Stimulated activated CD8-positive, alpha-beta memory T cell treated with anti-CD3 and anti-CD28 coated beads, Interleukin-7, amount 100 ng/mL, for 48 hours (primary cell): ENCODE data around the gene APPL2.

Experiments used
- DNase-seq, 2 donors: peaks; one replicate each; pipeline ENCODE4 v3.0.0-alpha.2; 2020; ENCODE audit warnings: low read depth in 1 of 2; ENCODE audit errors: extremely low read depth in 1 of 2

APPL2 gene

GRCh38 chr12:105235732-105236476 is at the start of gene APPL2:
APPL2 (minus strand) TSS chr12:105236174; CDS start chr12:105236012, 162 bp downstream.
- DNase-seq = peak; percentile 70 to 72

- DNase-seq = no peak
These were observed 49.4 kb upstream of the APPL2 start for GRCh38 chr12:105285378-105285777.

GRCh38 chr12:105281694-105282049 is 45.7 kb upstream of the APPL2 start:
- DNase-seq = no peak

GRCh38 chr12:105280966-105281693 is 45.2 kb upstream of the APPL2 start:
- DNase-seq = no peak

- DNase-seq = peak in 1 of 2 donors; percentile 16
These were observed 43.6 kb upstream of the APPL2 start for GRCh38 chr12:105279460-105280056.

- DNase-seq = no peak
These were observed 42.2 kb upstream of the APPL2 start for GRCh38 chr12:105278043-105278697.

- DNase-seq = no peak
These were observed 40.2 kb upstream of the APPL2 start for GRCh38 chr12:105275997-105276733.

GRCh38 chr12:105274571-105274970 is 38.6 kb upstream of the APPL2 start:
- no peak for DNase-seq

- DNase-seq = no peak
These were observed 37.6 kb upstream of the APPL2 start for GRCh38 chr12:105273601-105274000.

GRCh38 chr12:105272814-105273416 is 36.9 kb upstream of the APPL2 start:
- DNase-seq = no peak

GRCh38 chr12:105272152-105272551 is 36.2 kb upstream of the APPL2 start:
- DNase-seq = no peak

GRCh38 chr12:105271364-105271763 is 35.4 kb upstream of the APPL2 start:
- DNase-seq = no peak

- DNase-seq = no peak
These were observed 34.8 kb upstream of the APPL2 start for GRCh38 chr12:105270671-105271255.

GRCh38 chr12:105267711-105268110 is 31.7 kb upstream of the APPL2 start:
- no peak for DNase-seq

GRCh38 chr12:105264771-105265170 is 28.8 kb upstream of the APPL2 start:
- DNase-seq = no peak

GRCh38 chr12:105262461-105263184 is 26.6 kb upstream of the APPL2 start:
- DNase-seq = no peak

- no peak for DNase-seq
These were observed 25.0 kb upstream of the APPL2 start for GRCh38 chr12:105261010-105261409.

- DNase-seq = no peak
These were observed 23.3 kb upstream of the APPL2 start for GRCh38 chr12:105259226-105259625.

- DNase-seq = no peak
These were observed 21.4 kb upstream of the APPL2 start for GRCh38 chr12:105257321-105257728.
